CD4-positive, alpha-beta T cell treated with Interleukin-4 for 1 hour (primary cell): ENCODE results near the gene RAPGEF1.

ENCODE experiments used
- DNase-seq, 2 donors: peaks; one replicate each; pipeline ENCODE4 v3.0.0-alpha.2; 2020 to 2022

The RAPGEF1 gene

GRCh38 chr9:131595696-131596429 lies 144.0 kb downstream of the RAPGEF1 start:
- no peak for DNase-seq

- DNase-seq: no peak
Measured at GRCh38 chr9:131594906-131595665, 144.8 kb downstream of the RAPGEF1 start.

GRCh38 chr9:131593936-131594665 lies 145.8 kb downstream of the RAPGEF1 start:
- no peak for DNase-seq

- no peak for DNase-seq
Measured at GRCh38 chr9:131593091-131593820, 146.6 kb downstream of the RAPGEF1 start.

- no peak for DNase-seq
Measured at GRCh38 chr9:131591845-131592208, 148.0 kb downstream of the RAPGEF1 start.

GRCh38 chr9:131590907-131591844 lies 148.7 kb downstream of the RAPGEF1 start:
- peak; percentile 80 to 83 for DNase-seq

GRCh38 chr9:131590449-131590848 lies 149.4 kb downstream of the RAPGEF1 start:
- DNase-seq: peak; percentile 25 to 26

GRCh38 chr9:131589993-131590392 lies 149.9 kb downstream of the RAPGEF1 start:
- DNase-seq: no peak

GRCh38 chr9:131589124-131589711 lies 150.7 kb downstream of the RAPGEF1 start:
- DNase-seq: no peak

GRCh38 chr9:131588396-131588795 lies 151.5 kb downstream of the RAPGEF1 start:
- no peak for DNase-seq

- no peak for DNase-seq
Measured at GRCh38 chr9:131587906-131588305, 152.0 kb downstream of the RAPGEF1 start.

GRCh38 chr9:131587331-131587730 lies 152.5 kb downstream of the RAPGEF1 start:
- no peak for DNase-seq

- DNase-seq: peak; percentile 66 to 68
Measured at GRCh38 chr9:131585375-131585774, 154.5 kb downstream of the RAPGEF1 start.

- DNase-seq: peak in 1 of 2 donors; percentile 18
Measured at GRCh38 chr9:131584858-131585257, 155.0 kb downstream of the RAPGEF1 start.

GRCh38 chr9:131583836-131584555 lies 155.9 kb downstream of the RAPGEF1 start:
- DNase-seq: no peak

GRCh38 chr9:131583337-131583645 lies 156.6 kb downstream of the RAPGEF1 start:
- DNase-seq: no peak

- DNase-seq: no peak
Measured at GRCh38 chr9:131582466-131583336, 157.2 kb downstream of the RAPGEF1 start.

- no peak for DNase-seq
Measured at GRCh38 chr9:131582056-131582455, 157.8 kb downstream of the RAPGEF1 start.

GRCh38 chr9:131580358-131580757 lies 159.5 kb downstream of the RAPGEF1 start:
- no peak for DNase-seq

GRCh38 chr9:131579789-131580211 lies 160.1 kb downstream of the RAPGEF1 start:
- no peak for DNase-seq
